HepG2 (cell line): ENCODE data around the gene FAHD1. TPM values are rescaled to one million over a fixed set of nuclear protein-coding genes. Genes with fewer than 3 reads are reported as not detected.

Experiments used
- CEBPZ ChIP-seq: IDR thresholded peaks from 2 replicates; pipeline ENCODE4 v1.6.1; 2012; ENCODE audit warnings: low read length, improper control_type of control experiment
- HOXD1 ChIP-seq: sonication (generic); formaldehyde crosslinking; IDR thresholded peaks from 2 replicates; pipeline ENCODE4 v1.5.0; 2020; ENCODE audit warnings: missing genetic modification reagents
- NFYC ChIP-seq: IDR thresholded peaks from 2 replicates; pipeline ENCODE4 v1.6.1; 2016; ENCODE audit warnings: missing genetic modification reagents, missing compliant biosample characterization
- RERE ChIP-seq: IDR thresholded peaks from 2 replicates; pipeline ENCODE4 v1.6.1; 2016; ENCODE audit warnings: low read depth, missing genetic modification reagents, missing compliant biosample characterization
- SP1 ChIP-seq, 2 experiments: fragments of 450-650 bp in 1 of 2; sonication (generic) in 1 of 2; formaldehyde crosslinking in 1 of 2; IDR thresholded peaks; 2 replicates each; pipeline versions ENCODE4 v1.4.0 to v1.6.1; 2016 to 2020; ENCODE audit warnings: missing genetic modification reagents in 1 of 2
- SP4 ChIP-seq: sonication (generic); formaldehyde crosslinking; IDR thresholded peaks from 2 replicates; pipeline ENCODE4 v1.8.1; 2023; ENCODE audit warnings: mild to moderate bottlenecking, missing genetic modification reagents
- ZBTB40 ChIP-seq, 2 experiments: fragments of 450-650 bp in 1 of 2; sonication (generic) in 1 of 2; formaldehyde crosslinking in 1 of 2; IDR thresholded peaks; 2 replicates each; pipeline versions ENCODE4 v1.6.1 to v1.8.0; 2016 to 2022; ENCODE audit warnings: antibody characterized with exemption in 1 of 2, mild to moderate bottlenecking in 1 of 2, missing genetic modification reagents in 1 of 2
- ZFX ChIP-seq: sonication (generic); formaldehyde crosslinking; IDR thresholded peaks from 2 replicates; pipeline ENCODE4 v1.4.0; 2020; ENCODE audit warnings: mild to moderate bottlenecking, low read depth, missing genetic modification reagents, moderate library complexity
- ZMYM4 ChIP-seq: sonication (generic); formaldehyde crosslinking; IDR thresholded peaks from 2 replicates; pipeline ENCODE4 v1.8.1; 2023; ENCODE audit warnings: mild to moderate bottlenecking, missing genetic modification reagents
- polyA plus RNA-seq, 8 experiments: library from polyadenylated mRNA; depleted of rRNA in 3 of 8; stranded (reverse) in 7 of 8; unstranded in 1 of 8; fragments of >200 nt; fragmentation: Illumina TruSeq in 4 of 8; extraction: Trizol in 4 of 8; gene quantifications; 2 replicates each; pipeline versions ENCODE4 v1.2.1 to v1.2.3, GENCODE V29; 2011 to 2016; ENCODE audit warnings: low read depth in 4 of 8, missing spikeins in 1 of 8, mixed read lengths in 1 of 8; ENCODE audit not compliant: insufficient read depth in 1 of 8
- total RNA-seq, 5 experiments: library from RNA; depleted of rRNA; stranded (reverse); fragments of >200 nt; fragmentation: Illumina TruSeq; extraction: Trizol; gene quantifications; 2 replicates each; pipeline ENCODE4 v1.2.3, GENCODE V29; 2016; ENCODE audit warnings: low read depth in 1 of 5

The FAHD1 gene
- total and polyA plus RNA-seq, 2 of the 13 experiments (the other 11 are each of a cell fraction or from before 2014, with no cell fraction given): 39.0 to 45.3 TPM

- TF ChIP-seq SP4 (CRISPR knock-in tag) (peak; percentile 88), ZFX (peak; percentile 67), SP1 (IDR thresholded peaks at IDR 0.05) (0 out of 2 replicates have a peak, but pooled peaks have one; percentile 14), SP1 (CRISPR knock-in tag; IDR thresholded peaks at IDR 0.05) (peak; percentile 89), CEBPZ (peak; percentile 75), ZMYM4 (CRISPR knock-in tag) (peak; percentile 31; the same call in 1 of the 2 replicates), RERE (CRISPR knock-in tag) (no peak), ZBTB40 (IDR thresholded peaks at IDR 0.05) (peak; percentile 79), ZBTB40 (CRISPR knock-in tag; IDR thresholded peaks at IDR 0.05) (no peak), NFYC (CRISPR knock-in tag) (peak; percentile 98), HOXD1 (no peak)
These were observed 44.4 kb upstream of the FAHD1 start, which contains the start of the genes NUBP2 and SPSB3 (continued) for GRCh38 chr16:1782408-1783264.
